Measurements from ENCODE around the gene CISD1.
"Not testable (repeated sequence)": the region's sequence is repeated elsewhere in the genome, so short reads cannot be mapped to it uniquely, and the experiment has no call there.

Gene CISD1

GRCh38 chr10:58243801-58244200 lies 25.2 kb upstream of the CISD1 start:
- H3K27me3 ChIP-seq (ENCODE audit: control insufficient read depth, insufficient read depth, low read length); H3K27ac ChIP-seq (ENCODE audit: low read depth, low read length); H3K9ac ChIP-seq (ENCODE audit: low read length); H3K36me3 ChIP-seq (ENCODE audit: control insufficient read depth, insufficient read depth, low read length); H3K4me3 ChIP-seq (ENCODE audit: low read depth, low read length): not testable (repeated sequence)
- Histone ChIP-seq H3K9me3 (ENCODE audit: control insufficient read depth, insufficient read depth, low read depth, low read length) (peaks cover 25% of the 10 kb centered on the region), H3K4me1 (ENCODE audit: control insufficient read depth, insufficient read depth, low read length) (peaks cover 17% of the 10 kb centered on the region)

GRCh38 chr10:58244242-58244641 lies 24.7 kb upstream of the CISD1 start:
- H3K27me3 ChIP-seq (ENCODE audit: control insufficient read depth, insufficient read depth, low read length); H3K36me3 ChIP-seq (ENCODE audit: control insufficient read depth, insufficient read depth, low read length); H3K27ac ChIP-seq (ENCODE audit: low read depth, low read length); H3K4me3 ChIP-seq (ENCODE audit: low read depth, low read length); H3K9ac ChIP-seq (ENCODE audit: low read length): not testable (repeated sequence)
- Histone ChIP-seq H3K9me3 (ENCODE audit: control insufficient read depth, insufficient read depth, low read depth, low read length) (peaks cover 28% of the 10 kb centered on the region), H3K4me1 (ENCODE audit: control insufficient read depth, insufficient read depth, low read length) (peaks cover 17% of the 10 kb centered on the region)

GRCh38 chr10:58244666-58245065 lies 24.3 kb upstream of the CISD1 start:
- H3K27me3 ChIP-seq (ENCODE audit: control insufficient read depth, insufficient read depth, low read length); H3K9ac ChIP-seq (ENCODE audit: low read length); H3K27ac ChIP-seq (ENCODE audit: low read depth, low read length); H3K36me3 ChIP-seq (ENCODE audit: control insufficient read depth, insufficient read depth, low read length); H3K4me3 ChIP-seq (ENCODE audit: low read depth, low read length): not testable (repeated sequence)
- Histone ChIP-seq H3K4me1 (ENCODE audit: control insufficient read depth, insufficient read depth, low read length) (peaks cover 13% of the 10 kb centered on the region), H3K9me3 (ENCODE audit: control insufficient read depth, insufficient read depth, low read depth, low read length) (peaks cover 33% of the 10 kb centered on the region)

- Histone ChIP-seq H3K9me3 (ENCODE audit: control insufficient read depth, insufficient read depth, low read depth, low read length) (peaks cover 60% of the 10 kb centered on the region), H3K27ac (ENCODE audit: low read depth, low read length) (no peak overlapping the region), H3K36me3 (ENCODE audit: control insufficient read depth, insufficient read depth, low read length) (peaks cover 6% of the 10 kb centered on the region), H3K9ac (ENCODE audit: low read length) (no peak overlapping the region), H3K4me3 (ENCODE audit: low read depth, low read length) (no peak overlapping the region), H3K4me1 (ENCODE audit: control insufficient read depth, insufficient read depth, low read length) (no peaks in the 10 kb centered on the region), H3K27me3 (ENCODE audit: control insufficient read depth, insufficient read depth, low read length) (no peaks in the 10 kb centered on the region)
Measured at GRCh38 chr10:58253184-58253583, 15.8 kb upstream of the CISD1 start.

DNA sequence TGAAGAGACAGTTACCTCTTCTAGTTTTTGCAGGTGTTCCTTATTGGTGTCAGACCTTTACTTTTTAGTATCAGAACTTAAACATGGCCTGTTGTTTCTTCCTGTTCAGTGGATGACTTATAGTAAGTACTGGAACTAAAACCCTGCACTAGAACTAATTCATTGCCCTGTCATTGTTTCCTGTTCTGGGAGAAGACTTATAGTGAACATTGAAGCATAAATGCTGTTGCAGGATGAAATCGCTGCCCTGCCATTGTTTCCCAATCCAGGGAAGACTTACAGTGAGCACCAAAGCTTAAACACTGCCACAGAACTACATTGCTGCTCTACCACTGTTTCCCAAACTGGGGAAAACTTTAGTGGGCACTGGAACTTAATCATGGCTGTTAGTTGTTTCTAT lies 14.3 kb upstream of the CISD1 start:
- Histone ChIP-seq H3K36me3 (ENCODE audit: control insufficient read depth, insufficient read depth, low read length) (peaks cover 6% of the 10 kb centered on the region), H3K9ac (ENCODE audit: low read length) (no peak overlapping the region), H3K27me3 (ENCODE audit: control insufficient read depth, insufficient read depth, low read length) (no peaks in the 10 kb centered on the region), H3K9me3 (ENCODE audit: control insufficient read depth, insufficient read depth, low read depth, low read length) (peaks cover 51% of the 10 kb centered on the region), H3K4me1 (ENCODE audit: control insufficient read depth, insufficient read depth, low read length) (no peaks in the 10 kb centered on the region), H3K4me3 (ENCODE audit: low read depth, low read length) (no peak overlapping the region), H3K27ac (ENCODE audit: low read depth, low read length) (no peak overlapping the region)

- not testable (repeated sequence) for H3K36me3 ChIP-seq (ENCODE audit: control insufficient read depth, insufficient read depth, low read length); H3K27me3 ChIP-seq (ENCODE audit: control insufficient read depth, insufficient read depth, low read length); H3K27ac ChIP-seq (ENCODE audit: low read depth, low read length); H3K4me1 ChIP-seq (ENCODE audit: control insufficient read depth, insufficient read depth, low read length); H3K9ac ChIP-seq (ENCODE audit: low read length); H3K4me3 ChIP-seq (ENCODE audit: low read depth, low read length)
- peaks cover 49% of the 10 kb centered on the region for H3K9me3 ChIP-seq (ENCODE audit: control insufficient read depth, insufficient read depth, low read depth, low read length)
Measured at GRCh38 chr10:58256013-58256780, 12.8 kb upstream of the CISD1 start.

DNA sequence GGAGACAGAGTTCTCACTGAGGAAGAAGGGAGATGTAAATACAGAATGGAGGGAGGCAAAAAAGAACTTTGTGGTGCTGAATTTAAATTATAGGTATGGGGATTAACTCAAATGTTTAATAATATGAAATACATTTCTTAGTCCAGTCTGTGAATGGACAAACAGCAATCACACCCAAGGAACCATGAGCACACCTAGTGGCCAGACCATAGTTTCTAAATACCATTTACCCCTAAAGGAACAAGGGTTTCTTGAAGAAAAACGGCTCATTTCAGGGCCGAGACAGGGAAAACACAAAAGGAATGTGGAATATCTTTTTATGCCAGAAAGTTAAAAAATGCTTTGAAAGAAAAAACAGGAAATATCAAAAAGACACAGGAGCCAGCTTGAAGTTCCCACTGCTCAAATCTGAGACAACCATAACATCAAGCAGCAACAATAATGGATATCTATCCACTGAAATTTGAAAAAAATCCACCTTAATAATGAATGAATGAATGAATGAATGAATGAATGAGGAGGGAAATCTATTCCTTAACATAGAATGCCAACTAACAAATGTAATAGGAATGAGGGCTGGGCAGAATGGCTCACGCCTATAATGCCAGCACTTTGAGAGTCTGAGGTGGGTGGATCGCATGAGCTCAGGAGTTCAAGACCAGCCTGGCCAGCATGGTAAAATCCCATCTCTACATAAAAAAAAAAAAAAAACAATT lies 9.8 kb upstream of the CISD1 start:
- peaks cover 28% of the 10 kb centered on the region for H3K9me3 ChIP-seq (ENCODE audit: control insufficient read depth, insufficient read depth, low read depth, low read length)
- no peak overlapping the region for H3K27ac ChIP-seq (ENCODE audit: low read depth, low read length)
- H3K9ac ChIP-seq (ENCODE audit: low read length) = no peak overlapping the region
- peaks cover 6% of the 10 kb centered on the region for H3K4me1 ChIP-seq (ENCODE audit: control insufficient read depth, insufficient read depth, low read length)
- no peaks in the 10 kb centered on the region for H3K27me3 ChIP-seq (ENCODE audit: control insufficient read depth, insufficient read depth, low read length)
- no peak overlapping the region for H3K4me3 ChIP-seq (ENCODE audit: low read depth, low read length)
- peaks cover 6% of the 10 kb centered on the region for H3K36me3 ChIP-seq (ENCODE audit: control insufficient read depth, insufficient read depth, low read length)

- no peak overlapping the region for H3K27ac ChIP-seq (ENCODE audit: low read depth, low read length)
- H3K36me3 ChIP-seq (ENCODE audit: control insufficient read depth, insufficient read depth, low read length) = peaks cover 6% of the 10 kb centered on the region
- peaks cover 18% of the 10 kb centered on the region for H3K9me3 ChIP-seq (ENCODE audit: control insufficient read depth, insufficient read depth, low read depth, low read length)
- H3K4me1 ChIP-seq (ENCODE audit: control insufficient read depth, insufficient read depth, low read length) = peaks cover 17% of the 10 kb centered on the region
- no peaks in the 10 kb centered on the region for H3K27me3 ChIP-seq (ENCODE audit: control insufficient read depth, insufficient read depth, low read length)
- no peak overlapping the region for H3K4me3 ChIP-seq (ENCODE audit: low read depth, low read length)
- H3K9ac ChIP-seq (ENCODE audit: low read length) = no peak overlapping the region
Measured at GRCh38 chr10:58260334-58260733, 8.6 kb upstream of the CISD1 start.

DNA sequence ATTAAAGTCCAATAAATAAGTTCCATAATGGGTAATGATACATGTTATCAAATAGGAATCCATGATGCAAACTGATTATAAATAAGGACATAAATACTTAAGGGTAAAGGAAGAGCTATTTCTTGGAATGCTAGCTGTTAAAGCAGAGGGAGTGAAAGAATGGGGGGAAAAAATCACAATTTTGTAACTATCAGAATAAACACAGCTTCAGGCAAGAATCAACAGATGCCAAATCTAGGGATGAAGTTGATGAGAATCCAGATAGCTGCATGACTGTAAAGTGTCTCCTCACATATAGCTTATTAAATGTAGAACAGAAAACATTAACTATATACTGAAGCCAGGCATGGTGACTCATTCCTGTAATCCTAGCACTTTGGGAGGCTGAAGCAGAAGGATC lies 6.2 kb upstream of the CISD1 start:
- no peak overlapping the region for H3K4me3 ChIP-seq (ENCODE audit: low read depth, low read length)
- no peaks in the 10 kb centered on the region for H3K27me3 ChIP-seq (ENCODE audit: control insufficient read depth, insufficient read depth, low read length)
- no peak overlapping the region for H3K9ac ChIP-seq (ENCODE audit: low read length)
- H3K27ac ChIP-seq (ENCODE audit: low read depth, low read length) = no peak overlapping the region
- peaks cover 4% of the 10 kb centered on the region; the same call in 1 of the 2 replicates for H3K9me3 ChIP-seq (ENCODE audit: control insufficient read depth, insufficient read depth, low read depth, low read length)
- H3K36me3 ChIP-seq (ENCODE audit: control insufficient read depth, insufficient read depth, low read length) = peaks cover under 1% of the 10 kb centered on the region; the same call in 1 of the 2 replicates
- H3K4me1 ChIP-seq (ENCODE audit: control insufficient read depth, insufficient read depth, low read length) = peaks cover 20% of the 10 kb centered on the region

DNA sequence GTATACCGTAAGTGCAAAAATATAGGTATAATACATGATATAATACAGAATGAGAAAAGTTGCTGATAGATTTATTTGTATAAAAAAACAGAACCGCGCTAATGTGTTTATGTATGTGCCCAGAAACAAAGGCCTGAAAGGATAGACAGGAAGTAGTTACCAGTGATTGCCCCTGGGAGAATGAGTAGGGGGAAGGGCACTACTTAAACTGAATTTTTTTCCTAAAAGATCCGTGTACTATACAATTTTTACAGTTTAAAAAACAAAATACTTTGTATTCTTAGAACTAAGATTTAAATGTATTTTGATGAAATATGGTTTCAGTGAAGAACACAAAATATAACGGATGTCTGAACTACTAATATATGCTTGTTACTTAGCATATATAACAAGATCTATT lies 4.2 kb upstream of the CISD1 start:
- Histone ChIP-seq H3K9ac (ENCODE audit: low read length) (no peak overlapping the region), H3K36me3 (ENCODE audit: control insufficient read depth, insufficient read depth, low read length) (no peaks in the 10 kb centered on the region), H3K27ac (ENCODE audit: low read depth, low read length) (peak overlapping the region; percentile 51; the same call in 1 of the 2 replicates), H3K27me3 (ENCODE audit: control insufficient read depth, insufficient read depth, low read length) (no peaks in the 10 kb centered on the region), H3K9me3 (ENCODE audit: control insufficient read depth, insufficient read depth, low read depth, low read length) (no peaks in the 10 kb centered on the region; the same call in 1 of the 2 replicates), H3K4me1 (ENCODE audit: control insufficient read depth, insufficient read depth, low read length) (peaks cover 20% of the 10 kb centered on the region), H3K4me3 (ENCODE audit: low read depth, low read length) (peak overlapping the region; percentile 76; the same call in 1 of the 2 replicates)

GRCh38 chr10:58265249-58265648 lies 3.7 kb upstream of the CISD1 start:
- Histone ChIP-seq H3K27ac (ENCODE audit: low read depth, low read length) (peak overlapping the region; percentile 51; the same call in 1 of the 2 replicates), H3K9ac (ENCODE audit: low read length) (peak overlapping the region; percentile 31), H3K9me3 (ENCODE audit: control insufficient read depth, insufficient read depth, low read depth, low read length) (no peaks in the 10 kb centered on the region; the same call in 1 of the 2 replicates)

More at GRCh38 chr10:58265249-58265648, 3.7 kb upstream of the CISD1 start:
- Histone ChIP-seq H3K4me3 (ENCODE audit: low read depth, low read length) (peak overlapping the region; percentile 76; the same call in 1 of the 2 replicates), H3K4me1 (ENCODE audit: control insufficient read depth, insufficient read depth, low read length) (peaks cover 22% of the 10 kb centered on the region), H3K27me3 (ENCODE audit: control insufficient read depth, insufficient read depth, low read length) (no peaks in the 10 kb centered on the region), H3K36me3 (ENCODE audit: control insufficient read depth, insufficient read depth, low read length) (no peaks in the 10 kb centered on the region)

All from HUES6 (cell line).